GM23248 (cell line): ENCODE measurements around the gene SLC4A11.

ENCODE experiments used
- EZH2 ChIP-seq: fragments of 200-600 bp; sonication (generic); IDR thresholded peaks from 2 replicates; pipeline ENCODE4 v1.6.1; 2018; ENCODE audit warnings: antibody characterized with exemption, mild to moderate bottlenecking; ENCODE audit not compliant: insufficient read depth, poor library complexity, severe bottlenecking
- EZH2phosphoT487 ChIP-seq: fragments of 200-600 bp; sonication (generic); IDR thresholded peaks from 2 replicates; pipeline ENCODE4 v1.6.1; 2018; ENCODE audit warnings: antibody characterized with exemption, moderate library complexity, mild to moderate bottlenecking, low read depth; ENCODE audit not compliant: insufficient read depth

DNA sequence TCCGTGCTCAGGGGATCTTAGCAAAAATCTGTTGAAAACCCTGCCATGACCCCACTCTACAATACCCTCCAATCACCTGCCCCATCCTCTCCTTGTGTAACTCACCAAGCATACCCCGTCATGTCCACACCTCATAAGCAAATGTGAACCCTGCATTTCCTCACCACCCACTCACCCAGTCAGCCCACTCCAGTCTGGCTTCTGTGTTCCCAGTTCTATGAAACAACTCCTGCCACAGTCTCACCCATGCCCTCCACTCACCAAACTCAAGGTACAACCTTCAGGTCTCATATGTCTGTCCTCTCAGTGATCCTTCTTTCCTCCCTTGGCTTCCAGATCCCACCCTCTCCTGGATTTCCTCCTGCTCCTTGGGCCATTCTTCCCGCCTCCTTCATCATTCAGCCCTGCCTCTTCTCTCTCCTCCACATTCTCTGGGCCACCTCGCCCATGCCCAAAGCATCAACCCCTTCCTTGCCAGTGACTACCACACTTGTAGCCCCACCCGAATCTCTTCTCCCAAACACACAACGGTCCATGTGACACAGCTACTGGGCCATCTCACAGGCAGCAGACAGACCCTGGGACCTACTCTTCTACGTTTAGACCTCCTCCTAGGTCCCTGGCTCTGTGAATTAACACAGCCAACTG, 43.3 kb downstream of the SLC4A11 start:
- no peak for TF ChIP-seq EZH2phosphoT487
- TF ChIP-seq EZH2 = no peak
